Activated gamma-delta T cell (primary cell): ENCODE results near the gene MAPRE3.

Experiments
- DNase-seq: peaks from one replicate; lab custom pipeline; 2025; lab: John Stamatoyannopoulos, UW

The MAPRE3 gene

DNA sequence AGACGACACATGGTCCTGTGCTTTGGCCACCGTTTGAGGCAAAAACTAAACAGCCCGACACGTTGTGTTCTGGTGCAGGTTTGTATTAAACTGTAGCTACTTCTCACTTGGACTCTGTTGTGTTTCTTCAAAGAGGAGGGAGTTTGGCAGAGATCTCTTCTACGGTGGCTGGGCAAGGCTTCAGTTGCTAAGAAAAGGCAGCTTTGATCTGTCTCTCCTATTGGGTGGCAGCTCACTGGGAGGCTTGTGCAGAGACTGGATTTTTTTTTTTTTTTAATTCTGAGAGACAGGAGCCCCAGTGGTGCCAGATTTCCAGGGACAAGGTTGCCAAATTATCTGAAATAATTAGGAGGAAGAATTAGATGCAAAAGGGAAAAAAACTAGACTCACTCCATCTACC, 20.2 kb upstream of the MAPRE3 start:
- DNase-seq = no peak

DNA sequence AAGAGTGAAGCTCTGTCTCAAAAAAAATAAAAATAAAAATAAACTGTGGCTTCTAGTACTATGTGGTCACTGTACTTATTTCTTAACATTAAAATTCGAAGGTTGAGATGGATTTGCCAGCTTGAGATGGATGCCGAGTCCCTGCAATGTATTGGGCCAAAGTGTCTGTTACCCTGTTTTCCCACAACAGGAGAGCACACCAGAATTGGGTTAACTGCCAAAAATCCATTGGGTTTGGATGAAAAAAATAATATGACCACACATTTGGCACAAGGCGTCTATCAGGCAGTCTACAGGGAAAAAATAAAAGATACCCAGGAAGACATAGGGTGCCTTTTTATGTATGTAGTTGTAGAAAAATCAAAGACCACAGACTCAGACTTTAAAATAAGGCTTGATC, 19.2 kb upstream of the MAPRE3 start:
- no peak for DNase-seq

DNA sequence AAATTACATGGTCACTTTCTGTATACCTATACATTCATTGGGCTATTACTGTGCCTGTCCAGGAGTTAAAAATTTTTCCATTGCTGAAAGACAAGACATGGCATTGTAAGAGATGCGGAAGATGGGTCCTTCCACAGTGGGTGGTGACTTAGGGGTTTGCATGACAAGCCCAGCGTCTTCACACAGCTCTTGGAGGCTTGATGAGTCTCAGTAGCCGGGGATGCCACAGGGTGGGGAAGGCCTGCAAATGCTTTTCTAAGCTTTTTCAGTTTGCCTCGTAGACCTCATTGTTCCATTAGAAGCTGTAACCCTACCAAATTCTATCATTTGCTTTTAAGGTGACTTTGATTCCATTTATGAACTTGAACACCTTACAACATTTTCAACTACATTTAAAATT, 18.1 kb upstream of the MAPRE3 start:
- DNase-seq = no peak

DNA sequence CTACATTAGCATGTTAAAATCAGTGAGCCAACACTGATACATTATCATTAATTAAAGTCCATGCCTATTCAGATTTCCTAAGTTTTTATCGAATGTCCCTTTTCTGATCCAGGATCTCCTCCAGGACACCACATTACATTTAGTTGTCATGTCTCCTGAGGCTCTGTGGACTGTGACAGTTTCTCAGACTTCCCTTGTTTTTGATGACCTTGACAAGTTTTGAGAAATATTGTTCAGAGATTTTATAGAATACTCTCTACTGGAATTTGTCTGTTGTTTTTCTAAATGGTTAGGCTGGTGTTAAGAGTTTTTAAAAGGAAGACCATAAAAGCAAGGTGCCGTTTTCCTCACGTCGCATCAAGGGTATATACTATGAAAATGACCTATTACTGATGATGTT, 16.3 kb upstream of the MAPRE3 start:
- no peak for DNase-seq

DNA sequence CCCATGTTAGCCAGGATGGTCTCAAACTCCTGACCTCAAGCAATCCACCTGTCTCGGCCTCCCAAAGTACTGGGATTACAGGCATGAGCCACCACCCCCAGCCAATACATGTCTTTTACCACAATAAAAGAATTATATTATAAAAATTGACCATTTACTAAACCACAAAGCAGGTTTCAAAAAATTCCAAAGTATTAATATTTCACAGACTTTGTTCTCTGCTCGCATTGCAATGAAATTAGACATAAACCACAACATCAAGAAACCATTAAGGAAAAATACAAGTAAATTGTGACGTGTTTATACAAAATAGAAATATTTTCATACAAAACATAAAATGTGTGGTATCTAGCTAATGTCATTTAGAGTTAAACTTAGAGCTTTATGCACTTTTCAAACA, 13.4 kb upstream of the MAPRE3 start:
- no peak for DNase-seq

DNA sequence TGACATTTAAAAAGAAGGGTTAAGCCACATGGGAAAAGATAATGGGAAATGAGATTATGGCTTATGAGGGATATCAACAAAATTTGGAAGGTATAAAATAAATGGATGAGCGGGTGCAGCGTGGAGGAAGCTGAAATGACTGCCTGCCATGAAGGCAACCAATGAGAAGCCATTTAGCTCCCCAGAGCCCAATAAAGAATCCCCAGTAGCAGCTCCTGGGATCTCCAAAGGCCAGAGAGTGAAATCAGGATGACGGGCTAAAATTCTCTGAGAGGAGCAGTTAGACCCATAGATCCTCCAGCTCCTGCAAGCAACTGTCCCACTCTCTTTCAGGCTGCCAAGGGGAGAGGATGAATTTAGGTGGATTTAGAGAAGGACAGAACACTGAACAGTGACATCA, 12.9 kb upstream of the MAPRE3 start:
- DNase-seq = no peak

DNA sequence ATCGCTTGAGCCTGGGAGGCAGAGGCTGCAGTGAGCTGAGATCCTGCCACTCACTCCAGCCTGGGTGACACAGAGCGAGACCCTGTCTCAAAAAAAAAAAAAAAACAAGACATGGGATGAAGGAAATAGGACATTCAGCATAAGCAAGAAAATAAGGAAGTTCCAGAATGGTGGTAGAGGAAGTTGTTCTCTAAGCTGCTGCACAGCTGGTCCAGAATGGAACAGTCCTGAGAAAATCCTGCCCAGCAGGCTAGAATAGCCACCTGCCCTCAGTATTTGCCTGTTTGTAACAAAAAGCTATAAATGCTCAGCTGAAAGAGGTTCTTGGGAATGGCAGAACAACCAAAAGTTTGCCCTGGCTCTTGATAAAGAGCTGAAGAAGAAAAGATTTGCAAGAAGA, 11.1 kb upstream of the MAPRE3 start:
- DNase-seq = no peak

DNA sequence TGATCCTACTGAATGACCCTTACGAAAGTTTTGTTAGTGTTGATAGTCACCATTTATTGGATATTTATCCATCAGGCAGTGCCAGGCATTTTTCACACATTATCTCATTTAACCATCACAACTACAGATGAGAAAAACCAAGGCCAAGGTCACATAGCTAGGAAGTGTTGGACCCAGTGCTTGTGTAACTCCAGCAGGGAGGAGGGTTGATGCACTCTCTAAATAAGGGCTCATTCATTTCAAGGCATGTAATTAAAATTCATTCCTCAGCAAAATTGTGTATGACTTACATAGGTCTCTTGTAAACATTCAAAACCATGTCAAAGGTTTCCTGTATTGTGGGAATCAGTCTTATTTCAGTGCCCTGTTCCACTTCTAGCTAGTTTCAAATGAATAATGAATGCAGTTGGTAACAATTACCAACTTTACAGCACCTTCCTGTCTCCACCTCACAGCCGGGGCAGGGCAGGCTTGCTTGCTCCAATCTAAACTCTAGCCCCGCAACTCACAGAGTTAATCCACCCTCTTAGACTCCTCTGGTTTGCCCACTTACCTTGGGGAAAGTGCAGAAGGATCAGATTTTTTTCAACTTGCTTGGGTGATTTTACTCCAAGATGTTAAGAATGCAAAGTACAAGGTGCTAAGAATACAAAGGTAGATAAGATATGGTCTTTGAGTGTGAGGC, 5.8 kb upstream of the MAPRE3 start:
- DNase-seq = no peak

DNA sequence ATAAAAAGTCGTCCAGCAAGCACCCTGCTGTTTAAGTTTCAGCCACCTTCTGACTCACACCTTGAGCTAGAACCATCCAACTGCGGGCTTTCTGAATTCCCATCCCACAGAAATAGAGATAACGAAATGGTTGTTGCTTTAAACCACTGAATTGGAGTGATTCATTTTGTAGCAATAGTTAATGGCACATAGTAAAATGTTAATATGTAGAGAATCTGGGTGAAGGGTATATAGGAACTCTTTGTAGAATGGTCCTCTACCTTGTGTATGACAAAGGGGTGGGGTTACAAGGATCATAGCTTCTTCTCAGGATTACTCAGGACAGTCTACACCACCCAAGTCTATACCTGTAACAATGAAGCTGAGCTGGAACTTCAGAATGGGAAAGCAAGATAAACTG, 2.4 kb upstream of the MAPRE3 start:
- DNase-seq = no peak

DNA sequence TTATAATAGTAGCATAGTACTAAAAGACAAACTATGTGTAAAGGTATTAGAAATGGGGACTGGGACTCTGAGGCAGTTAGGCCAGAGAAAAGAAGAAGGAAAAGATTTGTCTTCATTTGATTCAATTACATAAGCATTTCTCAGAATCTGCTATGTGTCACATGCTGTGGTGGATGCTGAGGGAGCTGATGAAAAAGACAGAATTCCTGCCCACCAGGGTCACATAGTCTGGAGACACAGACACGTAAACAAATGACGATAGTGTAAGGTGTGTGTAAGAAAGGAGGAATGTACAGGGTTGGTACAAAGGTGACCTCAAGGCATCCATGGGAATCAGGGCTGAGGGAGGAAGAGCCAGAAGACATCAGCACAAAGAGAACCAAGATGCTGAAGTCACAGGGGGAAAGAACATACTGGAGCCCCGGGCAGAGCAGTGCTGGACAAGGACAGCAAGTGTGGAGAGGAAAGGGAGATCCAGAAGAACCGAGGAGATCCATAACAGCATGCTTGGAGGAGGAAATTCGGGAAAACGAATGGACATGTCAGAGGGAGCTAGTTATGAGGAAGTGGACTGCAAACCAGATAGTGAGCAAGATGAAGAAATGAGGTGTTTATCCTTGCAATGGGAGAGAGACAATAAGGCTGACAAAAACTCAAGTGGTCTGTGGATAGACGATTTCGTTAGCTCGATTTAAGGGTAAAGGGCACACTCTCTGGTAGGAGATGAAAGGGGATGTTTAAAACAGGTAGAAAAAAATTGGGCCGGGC, 1.2 kb upstream of the MAPRE3 start:
- DNase-seq = no peak

DNA sequence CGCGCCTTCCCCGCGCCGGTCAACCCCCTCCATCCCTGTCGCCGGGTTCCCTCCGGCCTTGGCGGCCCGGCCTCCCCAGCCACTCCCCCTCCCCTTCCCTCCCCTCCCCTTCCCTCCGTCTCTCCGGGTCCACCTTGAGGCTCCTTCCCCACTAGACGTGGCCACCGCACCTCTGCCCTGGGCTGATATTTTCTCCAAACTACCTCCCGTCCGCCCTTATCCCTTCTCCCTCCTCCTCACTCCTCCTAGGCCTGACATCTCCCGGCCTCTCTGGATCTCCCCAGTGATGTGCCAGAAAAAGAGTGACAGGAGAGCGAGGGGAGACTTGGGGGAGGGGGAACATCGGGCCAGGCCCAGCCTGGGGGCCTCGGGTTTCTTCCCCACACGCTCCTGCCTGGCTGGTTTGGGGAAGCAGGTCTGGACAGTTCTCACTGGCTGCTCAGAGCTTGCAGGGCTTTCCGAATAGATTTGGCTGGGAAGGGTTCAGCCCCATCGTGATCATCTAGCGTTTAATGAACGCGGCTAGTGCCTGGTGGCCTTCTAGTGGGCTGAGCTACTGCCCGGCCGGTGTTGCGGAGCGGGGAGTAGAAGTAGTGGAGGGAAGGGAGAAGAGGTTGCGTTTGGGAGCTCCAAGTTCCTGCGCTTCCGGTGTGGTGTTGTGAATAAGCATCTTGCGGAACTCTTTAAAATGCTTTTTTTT, 641 bp downstream of the MAPRE3 start:
- no peak for DNase-seq

DNA sequence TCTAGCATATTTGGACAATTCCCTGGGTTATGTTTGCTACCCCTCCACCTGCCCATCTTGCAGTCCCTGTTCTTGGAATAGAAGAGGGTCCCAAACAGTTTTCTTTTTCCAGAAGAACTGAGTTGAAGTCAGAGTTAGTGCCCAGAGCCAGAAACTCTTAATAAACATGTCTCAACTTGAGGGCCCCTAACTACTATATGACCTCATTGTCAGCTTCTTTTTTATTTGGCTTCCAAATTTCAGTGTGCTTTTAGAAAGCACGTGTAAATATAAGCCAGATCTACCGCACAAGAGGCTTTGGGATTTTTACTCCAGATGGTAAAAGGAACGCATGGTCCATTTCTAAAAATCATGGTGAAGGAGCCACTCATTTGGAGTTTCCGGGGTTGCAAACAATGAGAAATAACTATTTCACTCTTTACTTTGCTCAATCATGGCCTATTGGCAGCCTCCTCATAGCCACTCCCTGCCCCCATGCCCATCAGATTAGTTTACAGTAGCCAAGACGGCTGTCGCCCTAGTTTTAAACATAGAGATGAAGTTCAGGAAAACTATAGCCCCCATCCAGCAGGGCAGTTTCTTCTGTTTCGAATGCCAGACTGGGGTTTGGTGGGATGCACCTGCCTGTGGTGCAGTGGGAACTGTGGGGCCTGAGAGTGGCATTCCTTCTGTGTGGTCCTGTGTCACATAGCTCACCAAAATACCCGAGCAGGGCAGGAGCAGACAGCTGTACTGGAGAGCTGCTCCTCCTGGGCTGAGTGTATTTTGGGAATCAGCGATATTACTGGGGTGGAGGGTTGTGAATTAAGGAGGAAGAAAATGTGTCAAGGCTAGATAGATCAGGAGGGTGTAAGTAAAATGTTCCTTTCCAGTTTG, 1.7 kb downstream of the MAPRE3 start:
- DNase-seq = no peak

DNA sequence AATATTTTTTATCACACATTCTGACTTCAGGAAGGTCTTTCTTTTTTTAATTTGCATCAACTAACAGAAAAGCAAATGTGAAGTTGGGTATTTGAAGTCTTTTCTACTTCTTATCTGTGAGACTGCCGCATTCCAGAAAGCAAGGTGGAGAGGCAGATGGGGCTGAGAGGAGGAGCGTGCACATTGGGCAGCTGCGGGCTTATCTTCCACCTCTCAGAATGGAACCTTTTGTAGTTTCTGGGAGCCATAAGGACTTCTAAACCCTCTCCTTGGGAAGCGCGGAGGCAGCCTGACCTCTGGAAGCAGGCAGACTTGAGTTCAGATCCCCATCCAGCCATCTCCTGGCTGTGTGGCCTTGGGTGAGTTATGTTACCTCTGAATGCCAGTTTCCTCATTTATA, 3.9 kb downstream of the MAPRE3 start:
- DNase-seq = no peak

DNA sequence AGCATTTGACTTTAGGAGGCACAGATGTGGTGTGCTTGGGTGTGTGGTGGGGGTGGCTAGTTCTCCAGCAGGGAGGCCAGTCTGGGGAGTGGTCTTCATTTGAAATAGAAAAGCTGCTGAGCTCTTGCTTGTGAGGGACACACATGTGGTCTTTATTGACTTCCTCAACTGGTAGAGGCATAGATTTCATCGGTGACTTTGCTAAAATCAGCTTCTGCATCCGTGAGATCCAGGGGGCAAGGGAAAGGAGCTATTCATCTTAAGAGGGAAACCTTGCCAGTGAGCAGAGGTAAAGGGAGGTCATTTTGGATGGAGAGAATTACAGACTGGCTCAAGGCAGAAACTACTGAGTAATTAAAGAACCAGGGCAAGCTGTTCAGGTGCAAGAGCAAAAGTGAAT, 4.7 kb downstream of the MAPRE3 start:
- no peak for DNase-seq

DNA sequence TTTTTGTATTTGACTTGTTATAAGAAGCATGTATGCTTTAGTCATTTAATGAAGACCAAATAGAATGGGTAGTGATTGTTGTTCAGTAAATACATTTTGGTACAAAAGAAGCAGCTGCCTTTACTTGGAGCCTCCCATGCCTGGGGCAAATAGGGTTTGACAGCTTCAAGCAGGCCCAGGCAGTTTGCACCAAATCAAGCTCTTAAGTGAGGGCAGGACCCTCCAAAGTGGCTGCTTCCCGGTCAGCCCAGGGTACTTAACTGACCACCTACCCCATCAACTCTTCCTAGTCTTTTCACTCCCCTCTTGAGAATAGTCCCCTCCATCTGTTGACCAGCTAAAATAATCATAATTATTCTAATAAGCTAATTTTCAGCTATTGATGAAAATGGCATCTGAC, 5.2 kb downstream of the MAPRE3 start:
- DNase-seq = no peak

DNA sequence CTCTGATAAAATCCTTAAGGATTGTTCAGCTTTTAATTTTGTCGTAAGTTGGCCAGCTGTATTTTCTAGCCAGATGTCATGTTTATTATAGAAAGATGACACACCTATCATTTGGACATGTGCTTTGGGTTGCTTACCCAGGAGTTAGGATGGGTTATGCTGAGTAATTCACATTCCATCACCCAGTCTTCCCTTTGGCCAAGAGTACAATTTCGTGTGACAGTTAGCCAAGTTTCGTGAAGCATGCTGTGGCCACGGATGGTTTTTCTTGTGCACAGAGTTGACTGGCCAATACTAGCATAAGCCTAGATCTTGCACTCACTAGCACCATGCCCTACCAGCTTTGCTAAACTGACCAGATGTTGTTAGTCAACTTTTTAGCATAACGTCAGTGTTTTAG, 5.8 kb downstream of the MAPRE3 start:
- DNase-seq = no peak

DNA sequence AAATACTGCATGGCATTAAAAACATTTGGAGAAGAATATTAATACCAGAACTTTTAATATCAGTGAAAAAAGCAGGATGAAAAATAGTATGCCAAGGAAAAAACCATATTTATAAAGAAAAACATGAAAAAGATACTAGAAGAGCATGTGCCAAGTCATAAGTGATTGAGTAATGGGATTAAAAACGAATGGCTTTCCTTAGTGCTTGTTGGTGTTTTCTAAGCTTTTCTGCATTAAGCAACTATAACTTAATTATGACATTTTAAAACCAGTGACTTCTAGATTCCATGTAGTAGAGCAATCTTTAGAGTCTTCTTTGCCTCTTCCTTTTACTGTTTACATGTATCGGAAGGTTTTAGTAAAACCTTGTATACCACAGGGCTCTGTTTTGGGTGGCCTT, 6.6 kb downstream of the MAPRE3 start:
- no peak for DNase-seq

DNA sequence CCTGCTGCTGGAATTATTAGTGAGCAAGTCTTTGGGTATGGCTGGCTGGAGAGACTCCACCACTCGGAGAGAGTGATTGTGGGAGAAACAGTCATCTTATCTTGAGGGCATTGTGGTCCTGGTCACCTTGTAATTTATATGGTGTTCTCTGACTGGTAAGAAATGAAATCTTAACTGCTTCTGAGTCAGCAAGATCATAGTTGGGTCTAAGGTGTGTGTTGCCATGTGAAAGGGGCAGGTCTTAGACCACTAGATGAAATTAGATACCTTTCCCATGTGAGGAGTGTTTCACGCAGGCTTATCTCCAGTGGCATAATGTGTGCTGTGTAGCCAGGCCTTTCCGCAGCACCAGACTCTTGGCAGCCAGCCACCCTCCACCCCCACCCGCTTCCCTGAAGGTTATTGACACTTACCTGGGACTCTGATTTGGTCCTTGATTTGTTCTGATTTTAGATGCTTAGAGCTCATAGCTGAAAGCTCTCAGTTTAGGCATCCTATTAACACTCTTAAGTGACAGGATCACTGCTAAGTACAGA, 7.7 kb downstream of the MAPRE3 start:
- DNase-seq = no peak

DNA sequence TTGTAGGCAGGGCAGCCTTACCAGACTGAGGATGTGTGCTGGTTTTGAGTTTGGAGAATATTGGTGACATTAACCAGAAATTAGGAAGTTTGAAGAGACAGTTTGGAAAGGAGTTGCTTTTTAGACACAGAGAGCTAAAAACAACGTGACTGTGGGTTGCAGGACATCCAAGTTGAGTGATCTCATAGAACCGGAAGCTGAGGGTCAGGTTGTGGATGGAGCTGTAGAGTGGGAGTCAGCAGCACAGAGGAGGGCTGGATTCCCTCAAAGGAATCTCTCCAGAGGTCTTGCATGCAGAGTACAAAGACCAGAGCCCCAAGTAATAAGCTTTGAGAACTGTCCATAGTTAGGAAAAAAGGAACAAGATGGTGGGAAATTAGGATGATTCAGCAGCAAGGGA, 9.3 kb downstream of the MAPRE3 start:
- DNase-seq = no peak

DNA sequence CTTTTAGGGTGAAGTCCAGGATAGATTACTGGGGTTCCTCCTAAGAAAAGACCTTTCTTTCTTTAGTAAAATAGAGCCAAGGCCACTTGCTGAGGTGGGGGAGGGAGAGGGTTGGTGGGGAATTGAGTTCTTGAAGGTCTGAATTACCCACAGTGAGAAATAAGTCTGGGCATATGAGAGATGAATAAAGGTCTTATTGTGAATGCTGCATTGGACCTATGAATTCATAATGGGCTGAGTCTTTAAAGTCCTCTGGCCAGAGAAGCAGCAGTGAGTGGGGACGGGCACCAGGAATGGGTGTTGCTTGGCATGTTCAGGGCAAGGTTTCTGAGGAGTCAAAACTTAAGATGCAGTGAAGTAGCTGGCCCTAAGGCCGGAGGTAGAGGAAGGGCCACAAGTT, 10.5 kb downstream of the MAPRE3 start:
- no peak for DNase-seq

DNA sequence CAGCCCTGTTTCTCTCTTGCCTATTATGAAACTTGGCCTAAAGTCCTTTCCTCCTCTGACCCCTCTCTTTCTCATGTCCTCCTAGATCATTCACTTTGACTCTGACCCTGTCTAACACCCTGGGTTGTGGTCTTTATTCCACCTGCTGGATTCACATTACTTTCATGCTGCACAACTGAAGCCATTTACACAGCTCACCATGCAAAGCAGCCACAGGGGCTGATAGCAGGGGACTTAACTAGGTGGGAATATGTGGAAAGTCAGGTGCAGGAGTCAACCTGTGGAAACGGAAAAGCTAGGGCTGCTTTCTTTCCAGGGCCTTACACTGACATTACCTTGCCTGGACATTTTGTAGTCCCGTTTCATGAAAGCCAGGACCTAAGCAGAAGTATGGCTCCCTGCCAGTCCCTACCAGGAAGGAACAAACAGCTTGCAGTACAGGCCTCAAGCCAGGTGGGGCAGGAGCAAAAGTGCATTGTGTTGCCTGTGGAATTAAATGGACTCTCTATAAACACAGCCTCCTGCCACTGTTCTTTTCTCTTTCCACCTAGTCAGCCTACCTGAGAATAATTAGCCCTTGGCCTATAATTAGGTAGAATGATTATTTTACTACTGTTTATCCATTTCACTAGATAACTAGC, 11.8 kb downstream of the MAPRE3 start:
- DNase-seq = no peak

DNA sequence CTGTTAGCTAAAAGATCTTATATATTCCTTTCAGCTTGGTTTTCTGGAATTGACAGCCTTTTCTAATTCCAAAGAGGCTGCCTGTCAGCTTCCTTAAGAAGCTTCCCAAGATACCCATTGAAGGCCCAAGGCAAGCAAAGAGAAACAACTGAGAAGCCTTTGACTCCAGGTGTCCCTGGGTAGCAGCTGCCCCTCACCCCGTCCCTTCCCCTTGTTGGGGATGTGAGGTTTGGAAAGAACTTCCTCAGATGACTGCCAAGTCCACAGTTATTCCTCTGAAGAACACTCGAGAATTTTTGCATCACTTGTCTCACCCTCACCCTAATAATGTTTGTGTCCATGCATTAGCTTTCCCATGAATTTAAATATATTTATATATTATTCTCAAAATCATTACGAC, 13.3 kb downstream of the MAPRE3 start:
- DNase-seq = no peak
